Midbrain (tissue), 1 donor: ENCODE measurements around the gene RSRC2.
"Not testable (repeated sequence)": the region's sequence is repeated elsewhere in the genome, so short reads cannot be mapped to it uniquely, and the experiment has no call there.

Source experiments
- DNase-seq: peaks from one replicate; lab custom pipeline; 2025; lab: John Stamatoyannopoulos, UW

The RSRC2 gene

GRCh38 chr12:122526683-122527477 is at the start of gene RSRC2, which contains the start of gene KNTC1:
Gene RSRC2, minus strand, starts transcription at chr12:122526936. Its CDS starts 83 bp downstream, at chr12:122526853.
Gene KNTC1, plus strand, starts transcription at chr12:122527249. Its CDS starts 2,815 bp downstream, at chr12:122530064.
- DNase-seq = peak; percentile 99

- DNase-seq = no peak
These were observed 45.1 kb upstream of the RSRC2 start for GRCh38 chr12:122571821-122572220.

- not testable (repeated sequence) for DNase-seq
These were observed 43.3 kb upstream of the RSRC2 start for GRCh38 chr12:122570006-122570405.

- DNase-seq = no peak
These were observed 42.6 kb upstream of the RSRC2 start for GRCh38 chr12:122569288-122569687.

GRCh38 chr12:122566816-122567215 is 40.1 kb upstream of the RSRC2 start:
- not testable (repeated sequence) for DNase-seq

GRCh38 chr12:122563361-122563760 is 36.6 kb upstream of the RSRC2 start:
- no peak for DNase-seq

- DNase-seq = no peak
These were observed 33.4 kb upstream of the RSRC2 start for GRCh38 chr12:122560138-122560537.

- no peak for DNase-seq
These were observed 32.3 kb upstream of the RSRC2 start for GRCh38 chr12:122558745-122559641.

GRCh38 chr12:122547330-122547729 is 20.6 kb upstream of the RSRC2 start:
- no peak for DNase-seq

- no peak for DNase-seq
These were observed 19.1 kb upstream of the RSRC2 start for GRCh38 chr12:122545855-122546254.

- DNase-seq = no peak
These were observed 17.8 kb upstream of the RSRC2 start for GRCh38 chr12:122544537-122544936.

- no peak for DNase-seq
These were observed 11.8 kb upstream of the RSRC2 start for GRCh38 chr12:122538496-122538895.

GRCh38 chr12:122537021-122537420 is 10.3 kb upstream of the RSRC2 start:
- DNase-seq = no peak

- DNase-seq = no peak
These were observed 7.1 kb upstream of the RSRC2 start for GRCh38 chr12:122533856-122534255.

GRCh38 chr12:122528992-122529391 is 2.3 kb upstream of the RSRC2 start:
- DNase-seq = no peak

GRCh38 chr12:122528582-122528981 is 1.8 kb upstream of the RSRC2 start:
- no peak for DNase-seq

GRCh38 chr12:122527478-122527944 is 775 bp upstream of the RSRC2 start:
- DNase-seq = no peak

- DNase-seq = no peak
These were observed 2.7 kb downstream of the RSRC2 start for GRCh38 chr12:122523846-122524718.

- DNase-seq = no peak
These were observed 3.5 kb downstream of the RSRC2 start for GRCh38 chr12:122523280-122523679.

- DNase-seq = no peak
These were observed 6.1 kb downstream of the RSRC2 start for GRCh38 chr12:122520676-122521075.

- no peak for DNase-seq
These were observed 7.3 kb downstream of the RSRC2 start for GRCh38 chr12:122519418-122519817.

- no peak for DNase-seq
These were observed 7.8 kb downstream of the RSRC2 start for GRCh38 chr12:122518908-122519307.
